Right lobe of liver (tissue), 6 donors: Measurements from ENCODE around the gene KDM4B. TPM values are rescaled to one million over a fixed set of nuclear protein-coding genes. Genes with fewer than 3 reads are reported as not detected.

Experiments
- ATAC-seq, 4 donors: fragments of 200-7000 bp; cut with Tn5 transposase; one replicate each; pipeline ENCODE4 v1.9.1; 2020; ENCODE audit warnings: mild to moderate bottlenecking in 4 of 4, moderate library complexity in 4 of 4
- DNase-seq, 3 donors: peaks; one replicate each; pipeline ENCODE4 v3.0.0-alpha.2; 2020
- H3K27ac ChIP-seq, 3 donors: fragments of 200-600 bp; one replicate each; pipeline ENCODE4 v1.8.0; 2022
- H3K27me3 ChIP-seq, 2 donors: fragments of 200-600 bp; one replicate each; pipeline ENCODE4 v1.8.0; 2022
- H3K36me3 ChIP-seq, 4 donors: fragments of 200-600 bp; sonication (generic) in 1 of 4; one replicate each; pipeline versions ENCODE4 v1.5.1 to v1.8.0; 2017 to 2022; ENCODE audit warnings: control low read depth in 1 of 4
- H3K4me1 ChIP-seq, 4 donors: fragments of 200-600 bp; sonication (generic) in 1 of 4; one replicate each; pipeline versions ENCODE4 v1.5.1 to v1.8.0; 2017 to 2022; ENCODE audit warnings: control low read depth in 1 of 4
- H3K4me3 ChIP-seq, 3 donors: fragments of 200-600 bp; one replicate each; pipeline ENCODE4 v1.8.0; 2022
- H3K9me3 ChIP-seq, 4 donors: fragments of 200-600 bp; sonication (generic) in 1 of 4; one replicate each; pipeline versions ENCODE4 v1.5.1 to v1.8.0; 2017 to 2022; ENCODE audit warnings: control low read depth in 1 of 4
- CTCF ChIP-seq, 4 donors: fragments of 200-600 bp in 3 of 4; fragments of 450-650 bp in 1 of 4; IDR thresholded peaks; one replicate each; pipeline versions ENCODE4 v1.5.1 to v1.8.0; 2016 to 2022; ENCODE audit warnings: antibody characterized with exemption in 4 of 4, mild to moderate bottlenecking in 2 of 4
- POLR2A ChIP-seq: fragments of 450-650 bp; IDR thresholded peaks from one replicate; pipeline ENCODE4 v1.6.1; 2017; ENCODE audit warnings: antibody characterized with exemption, mild to moderate bottlenecking
- WGBS: methylation state at CpG from one replicate; pipeline ENCODE4 v1.1.6; 2018; ENCODE audit warnings: low coverage, low lambda C conversion rate; ENCODE audit not compliant: insufficient coverage; ENCODE audit errors: missing lambda C conversion rate; 5-methylcytosine and 5-hydroxymethylcytosine counted together
- intact Hi-C, 2 donors: fragments of 100-400 bp; cut with DNase I; formaldehyde crosslinking; loops; one replicate each; pipeline versions ENCODE4 v1.11.2 to v1.14.1; 2022
- total RNA-seq, 6 experiments: library from RNA; depleted of rRNA in 2 of 6; stranded (reverse); fragments of >200 nt in 2 of 6; fragmentation: NEBNext Ultra II Directional in 3 of 6; extraction: Animal tissue kit (Norgen Biotek cat#: 25700) in 3 of 6; gene quantifications; one replicate each; pipeline versions ENCODE4 v1.1.0 to v1.2.4, GENCODE V29; 2016 to 2023
- donor health status: DM: no; HTN: yes; CAD: no.
- donor health status: DM: no; HTN: no; CAD: no.
- donor health status: DM: no; HTN: no; CAD: no.
- donor health status: DM: no; HTN: yes; CAD: no.
- donor health status: DM: no; HTN: yes; CAD: no.

Gene KDM4B
- total RNA-seq, 6 experiments from 2014 or later = 14.2 to 36.9 (median 29.1) TPM

DNA sequence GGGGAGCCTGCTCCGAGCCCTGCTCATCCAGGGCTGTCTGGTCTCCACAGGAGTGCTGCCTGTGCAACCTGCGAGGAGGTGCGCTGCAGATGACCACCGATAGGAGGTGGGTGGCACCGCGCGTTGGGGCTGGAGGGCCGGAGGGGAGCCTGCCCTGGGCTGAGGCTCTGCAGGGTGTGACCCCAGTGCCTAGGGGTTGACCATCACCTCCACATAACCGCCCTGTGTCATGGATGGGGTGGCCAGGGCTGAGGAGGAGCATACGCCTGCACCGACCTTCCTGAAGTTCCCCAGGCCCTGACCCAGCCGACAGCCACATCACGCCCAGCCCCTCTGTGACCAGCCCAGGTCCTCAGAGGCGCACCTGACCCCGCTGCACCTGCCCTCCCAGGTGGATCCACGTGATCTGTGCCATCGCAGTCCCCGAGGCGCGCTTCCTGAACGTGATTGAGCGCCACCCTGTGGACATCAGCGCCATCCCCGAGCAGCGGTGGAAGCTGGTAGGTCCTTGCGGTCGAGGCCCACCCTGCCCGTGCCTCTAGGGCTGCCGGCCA is 168.7 kb downstream of the KDM4B start:
- DNase-seq (no peak), ATAC-seq (no peak)
- Histone ChIP-seq H3K36me3 (peaks cover 2 to 71% (median 8%) of the 10 kb centered on the region in 4 donors), H3K4me1 (no peaks in the 10 kb centered on the region), H3K4me3 (no peak overlapping the region), H3K27me3 (no peaks in the 10 kb centered on the region), H3K9me3 (no peaks in the 10 kb centered on the region), H3K27ac (no peak overlapping the region)
- TF ChIP-seq POLR2A (no peak), CTCF (IDR thresholded peaks at IDR 0.05) (peak in 3 of 4 donors; percentile 4 to 22 (median 9))
- 84% methylated on average over 8 of the region's 29 CpGs for WGBS
- intact Hi-C loops = no loop called here

GRCh38 chr19:5138606-5139582 is 170.0 kb downstream of the KDM4B start:
- ATAC-seq = peak; percentile 38 to 46 (median 44)
- Histone ChIP-seq H3K4me1 (no peaks in the 10 kb centered on the region), H3K27me3 (no peaks in the 10 kb centered on the region), H3K4me3 (no peak overlapping the region), H3K36me3 (peaks cover 2 to 68% (median 8%) of the 10 kb centered on the region in 4 donors), H3K9me3 (no peaks in the 10 kb centered on the region), H3K27ac (no peak overlapping the region)
- DNase-seq = peak in 1 of 3 donors; percentile 53
- intact Hi-C loops = no loop called here
- TF ChIP-seq POLR2A (no peak), CTCF (IDR thresholded peaks at IDR 0.05) (no peak)
- 61% methylated on average over 20 of the region's 30 CpGs for WGBS

DNA sequence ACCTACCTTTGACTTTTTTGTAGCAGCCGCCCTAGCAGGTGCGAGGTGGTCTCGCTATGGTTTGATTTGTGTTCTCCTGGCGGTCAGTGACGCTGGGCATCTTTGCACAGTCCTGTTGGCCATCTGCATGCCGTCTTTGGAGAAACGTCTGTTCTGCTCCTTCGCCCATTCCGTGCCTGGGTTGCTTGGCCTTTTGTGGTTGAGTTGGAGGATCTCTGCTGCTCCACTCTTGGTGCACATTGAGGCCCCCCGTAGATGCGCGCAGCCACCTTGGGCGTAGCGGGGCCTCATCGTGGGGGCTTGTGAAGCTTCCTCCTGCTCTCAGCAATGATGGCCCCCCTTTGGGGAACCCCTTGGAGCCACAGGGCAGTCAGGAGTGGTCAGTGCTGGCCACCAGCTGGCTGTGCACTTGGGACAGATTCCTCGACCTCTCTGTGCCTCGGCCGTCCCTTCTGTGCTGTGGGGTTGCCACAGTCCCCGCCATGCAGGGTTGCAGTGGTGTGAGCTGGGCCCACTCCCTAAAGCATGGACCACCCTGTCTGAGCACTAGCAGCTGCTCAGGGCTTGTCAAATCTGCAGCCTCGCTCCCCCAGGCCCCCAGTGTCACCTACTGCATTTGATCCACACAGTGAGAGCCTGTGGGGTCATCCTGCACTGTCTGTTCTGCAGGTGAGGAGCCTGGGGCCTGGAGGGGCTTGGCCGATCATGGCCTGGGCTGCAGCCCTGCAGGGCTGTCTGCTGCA is 170.8 kb downstream of the KDM4B start:
- no peaks in the 10 kb centered on the region for H3K27me3 ChIP-seq
- H3K36me3 ChIP-seq = peaks cover 2 to 67% (median 6%) of the 10 kb centered on the region in 4 donors
- no peak overlapping the region for H3K27ac ChIP-seq
- WGBS = 71% methylated on average over 10 of the region's 21 CpGs
- H3K4me3 ChIP-seq = no peak overlapping the region
- no peaks in the 10 kb centered on the region for H3K4me1 ChIP-seq
- no peak for TF ChIP-seq CTCF (IDR thresholded peaks at IDR 0.05)
- no peak for TF ChIP-seq POLR2A
- DNase-seq (peak in 2 of 3 donors; percentile 20 to 46), ATAC-seq (no peak)
- no peaks in the 10 kb centered on the region for H3K9me3 ChIP-seq
- intact Hi-C loops = no loop called here

- Histone ChIP-seq H3K4me3 (no peak overlapping the region), H3K27me3 (no peaks in the 10 kb centered on the region), H3K36me3 (peaks cover 0 to 72% (median 10%) of the 10 kb centered on the region in 4 donors), H3K27ac (no peak overlapping the region), H3K9me3 (no peaks in the 10 kb centered on the region), H3K4me1 (no peaks in the 10 kb centered on the region)
- DNase-seq (peak in 2 of 3 donors; percentile 17 to 47), ATAC-seq (no peak)
- intact Hi-C loops = no loop called here
- no peak for TF ChIP-seq POLR2A
- no peak for TF ChIP-seq CTCF (IDR thresholded peaks at IDR 0.05)
- WGBS = 90% methylated on average over 2 of the region's 37 CpGs
Measured at GRCh38 chr19:5141129-5141849, 172.4 kb downstream of the KDM4B start.
